Chondrocyte (in vitro differentiated cells): ENCODE data around the gene TENT4A. TPM values are rescaled to one million over a fixed set of nuclear protein-coding genes. Genes with fewer than 3 reads are reported as not detected.

Experiments used
- DNase-seq: peaks from one replicate; pipeline ENCODE4 v3.0.0; 2021; ENCODE audit warnings: mixed read lengths, low spot score
- H3K27ac Mint-ChIP-seq: one replicate; pipeline ENCODE4 v1.8.0; 2021; ENCODE audit warnings: mild to moderate bottlenecking, moderate library complexity, mixed read lengths; ENCODE audit not compliant: unreplicated experiment
- H3K27me3 Mint-ChIP-seq: 2 replicates; pipeline ENCODE4 v1.8.0; 2021; ENCODE audit warnings: low read depth, mixed read lengths
- H3K36me3 Mint-ChIP-seq: 2 replicates; pipeline ENCODE4 v1.8.0; 2021; ENCODE audit warnings: low read depth, mixed read lengths
- H3K4me1 Mint-ChIP-seq: 2 replicates; pipeline ENCODE4 v1.8.0; 2021; ENCODE audit warnings: low read depth, mild to moderate bottlenecking, mixed read lengths
- H3K4me3 Mint-ChIP-seq: one replicate; pipeline ENCODE4 v1.8.0; 2021; ENCODE audit warnings: mild to moderate bottlenecking, moderate library complexity, mixed read lengths; ENCODE audit not compliant: unreplicated experiment
- H3K9me3 Mint-ChIP-seq: 2 replicates; pipeline ENCODE4 v1.8.0; 2021; ENCODE audit warnings: low read depth, mixed read lengths
- CTCF ChIP-seq: fragments of 200-600 bp; sonication (generic); IDR thresholded peaks from 2 replicates; pipeline ENCODE4 v1.5.0; 2021; ENCODE audit warnings: antibody characterized with exemption, mild to moderate bottlenecking, moderate library complexity
- total RNA-seq: library from RNA; stranded (reverse); gene quantifications from 3 replicates; pipeline ENCODE4 v1.2.1, GENCODE V29; 2021

Gene TENT4A
- total RNA-seq, 1 donor from 2014 or later = 21.5 TPM

- no peak for DNase-seq
- H3K4me1 Mint-ChIP-seq = peaks cover 23% of the 10 kb centered on the region
Observed at GRCh38 chr5:6765612-6766525, 52.6 kb downstream of the TENT4A start.

GRCh38 chr5:6766604-6767093, 53.4 kb downstream of the TENT4A start:
- no peaks in the 10 kb centered on the region for H3K27me3 Mint-ChIP-seq
- no peaks in the 10 kb centered on the region for H3K9me3 Mint-ChIP-seq
- peak overlapping the region; percentile 40 for H3K4me3 Mint-ChIP-seq
- H3K27ac Mint-ChIP-seq = peak overlapping the region; percentile 79
- TF ChIP-seq CTCF = no peak
- no peak for DNase-seq
- peaks cover 23% of the 10 kb centered on the region for H3K4me1 Mint-ChIP-seq
- H3K36me3 Mint-ChIP-seq = no peaks in the 10 kb centered on the region

More at GRCh38 chr5:6765612-6766525, 52.6 kb downstream of the TENT4A start:
- Mint-ChIP-seq H3K9me3 (no peaks in the 10 kb centered on the region), H3K4me3 (no peak overlapping the region), H3K27ac (peak overlapping the region; percentile 61), H3K27me3 (no peaks in the 10 kb centered on the region), H3K36me3 (no peaks in the 10 kb centered on the region)
- TF ChIP-seq CTCF = peak; percentile 91

- peak overlapping the region; percentile 24 for H3K27ac Mint-ChIP-seq
- H3K36me3 Mint-ChIP-seq = peaks cover 2% of the 10 kb centered on the region
- peaks cover 23% of the 10 kb centered on the region for H3K4me1 Mint-ChIP-seq
- H3K9me3 Mint-ChIP-seq = no peaks in the 10 kb centered on the region
- no peak for DNase-seq
- no peak for TF ChIP-seq CTCF
- H3K4me3 Mint-ChIP-seq = no peak overlapping the region
- no peaks in the 10 kb centered on the region for H3K27me3 Mint-ChIP-seq
Observed at GRCh38 chr5:6767481-6768063, 54.3 kb downstream of the TENT4A start.

GRCh38 chr5:6768590-6769230, 55.5 kb downstream of the TENT4A start:
- no peak overlapping the region for H3K4me3 Mint-ChIP-seq
- no peaks in the 10 kb centered on the region for H3K9me3 Mint-ChIP-seq
- peaks cover 4% of the 10 kb centered on the region for H3K36me3 Mint-ChIP-seq
- no peak for DNase-seq
- peak; percentile 10 for TF ChIP-seq CTCF
- peaks cover 23% of the 10 kb centered on the region for H3K4me1 Mint-ChIP-seq
- no peak overlapping the region for H3K27ac Mint-ChIP-seq
- H3K27me3 Mint-ChIP-seq = no peaks in the 10 kb centered on the region
